ENCODE results near the gene ECPAS.
"Not testable (repeated sequence)": the region's sequence is repeated elsewhere in the genome, so short reads cannot be mapped to it uniquely, and the experiment has no call there.

ECPAS gene

GRCh38 chr9:111413996-111414395 is 70.2 kb downstream of the ECPAS start:
- DNase-seq (ENCODE audit: low read depth) = no peak
- H3K4me3 ChIP-seq (ENCODE audit: low read length) = no peak overlapping the region
- TF ChIP-seq CTCF (conservative IDR thresholded peaks at IDR 0.05; ENCODE audit: low read length) = no peak

DNA sequence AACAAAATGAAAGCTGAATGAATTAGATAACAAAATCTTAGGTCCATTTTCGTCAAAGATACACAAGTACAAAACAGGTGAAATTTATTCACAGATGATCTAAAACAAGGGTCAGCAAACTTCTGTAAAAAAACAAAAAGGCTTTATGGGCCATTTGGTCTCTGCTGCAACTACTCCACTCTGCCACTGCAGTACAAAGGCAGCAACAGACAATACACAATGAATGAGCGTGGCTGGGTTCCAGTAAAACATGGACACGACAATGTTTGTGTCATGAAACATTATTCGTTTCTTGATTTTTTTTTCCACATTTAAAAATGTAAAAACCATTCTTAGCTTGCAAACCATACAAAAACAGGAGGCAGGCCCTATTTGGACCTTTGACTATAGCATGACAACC is 71.9 kb downstream of the ECPAS start:
- TF ChIP-seq CTCF (conservative IDR thresholded peaks at IDR 0.05; ENCODE audit: low read length) = no peak
- no peak for DNase-seq (ENCODE audit: low read depth)
- H3K4me3 ChIP-seq (ENCODE audit: low read length) = no peak overlapping the region

GRCh38 chr9:111411266-111411665 is 72.9 kb downstream of the ECPAS start:
- no peak for TF ChIP-seq CTCF (conservative IDR thresholded peaks at IDR 0.05; ENCODE audit: low read length)
- no peak for DNase-seq (ENCODE audit: low read depth)
- H3K4me3 ChIP-seq (ENCODE audit: low read length) = no peak overlapping the region

GRCh38 chr9:111407813-111408212 is 76.4 kb downstream of the ECPAS start:
- no peak overlapping the region for H3K4me3 ChIP-seq (ENCODE audit: low read length)
- no peak for DNase-seq (ENCODE audit: low read depth)
- TF ChIP-seq CTCF (conservative IDR thresholded peaks at IDR 0.05; ENCODE audit: low read length) = no peak

- no peak overlapping the region for H3K4me3 ChIP-seq (ENCODE audit: low read length)
- no peak for TF ChIP-seq CTCF (conservative IDR thresholded peaks at IDR 0.05; ENCODE audit: low read length)
- DNase-seq (ENCODE audit: low read depth) = no peak
Measured at GRCh38 chr9:111405701-111406100, 78.5 kb downstream of the ECPAS start.

- DNase-seq (ENCODE audit: low read depth); H3K4me3 ChIP-seq (ENCODE audit: low read length): not testable (repeated sequence)
Measured at GRCh38 chr9:111401486-111401885, 82.7 kb downstream of the ECPAS start.

DNA sequence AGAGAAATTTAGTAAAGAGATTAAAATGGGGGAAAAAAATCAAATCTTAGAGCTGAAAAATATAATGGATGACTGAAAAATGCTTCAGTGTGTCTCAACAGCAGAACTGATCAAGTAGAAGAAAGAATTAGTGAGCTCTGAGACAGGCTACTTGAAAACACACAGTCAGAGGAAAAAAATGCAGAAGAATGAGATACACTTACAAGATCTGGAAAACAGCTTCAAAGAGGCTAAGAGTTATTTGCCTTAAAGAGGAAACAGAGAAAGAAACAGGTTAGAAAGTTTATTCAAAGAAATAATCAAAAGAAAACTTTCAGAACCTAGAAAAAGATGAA is 83.7 kb downstream of the ECPAS start:
- DNase-seq (ENCODE audit: low read depth) = no peak
- no peak for TF ChIP-seq CTCF (conservative IDR thresholded peaks at IDR 0.05; ENCODE audit: low read length)
- no peak overlapping the region for H3K4me3 ChIP-seq (ENCODE audit: low read length)
